Measurements from ENCODE around the gene SLC30A10. TPM values are rescaled to one million over a fixed set of nuclear protein-coding genes. Genes with fewer than 3 reads are reported as not detected.

Gene SLC30A10
- total and polyA plus RNA-seq, 4 donors, result not detected

DNA sequence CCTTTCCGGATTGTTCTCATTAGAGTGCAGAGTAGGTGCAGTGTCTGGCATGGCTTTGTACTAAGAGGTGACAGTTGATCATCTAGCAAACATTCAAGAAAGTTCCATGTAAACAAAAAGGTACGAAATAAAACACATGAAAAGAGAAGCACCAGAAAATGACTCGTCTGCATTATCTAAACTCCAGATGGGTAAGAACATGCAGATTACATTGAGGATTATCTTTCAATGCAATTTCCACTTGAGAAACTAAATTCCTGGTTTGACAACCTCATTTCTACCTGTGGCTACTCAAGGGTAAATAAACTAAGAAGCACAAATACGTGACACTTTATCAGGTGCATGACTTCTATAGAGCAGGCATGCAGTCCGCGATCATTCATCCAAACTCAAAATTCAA is 17.6 kb downstream of the SLC30A10 start:
- WGBS, 2 donors, result 73 to 79% methylated on average over 6 of the region's 6 CpGs
- no peak overlapping the region for H3K9ac ChIP-seq (ENCODE audit: insufficient read depth in 1 of 2, low read length in 2 of 2)
- no peaks in the 10 kb centered on the region for H3K9me3 ChIP-seq (ENCODE audit: control insufficient read depth in 4 of 4, insufficient read depth in 3 of 4, low read length in 3 of 4)

DNA sequence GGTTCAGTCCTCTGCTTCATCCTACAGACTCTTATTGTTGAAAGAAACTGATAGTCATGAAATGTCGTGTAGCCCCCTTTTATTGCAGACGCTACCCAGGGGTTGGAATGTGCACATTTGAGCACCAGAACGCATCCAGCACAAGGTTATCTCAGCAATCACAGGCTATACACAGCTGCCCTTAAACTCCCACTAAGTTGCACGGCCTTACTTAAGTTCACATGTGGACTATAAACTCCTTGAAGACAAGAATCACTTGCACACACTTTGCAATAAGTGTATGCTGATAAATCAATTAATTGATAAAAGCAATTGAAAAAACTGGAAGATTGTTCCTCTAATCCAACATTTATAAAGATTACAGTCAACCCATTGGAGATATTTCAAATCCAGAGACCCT is 18.9 kb downstream of the SLC30A10 start:
- Histone ChIP-seq H3K9me3 (ENCODE audit: control insufficient read depth in 4 of 4, insufficient read depth in 3 of 4, low read length in 3 of 4) (no peaks in the 10 kb centered on the region), H3K4me1 (ENCODE audit: control insufficient read depth in 5 of 5, insufficient read depth in 5 of 5, low read length in 5 of 5) (no peaks in the 10 kb centered on the region), H3K4me3 (no peak overlapping the region), H3K36me3 (ENCODE audit: control insufficient read depth in 4 of 4, insufficient read depth in 4 of 4, low read length in 4 of 4) (no peaks in the 10 kb centered on the region), H3K27me3 (ENCODE audit: control insufficient read depth in 3 of 3, insufficient read depth in 3 of 3, low read length in 2 of 3) (no peaks in the 10 kb centered on the region), H3K27ac (ENCODE audit: low read depth in 1 of 2, low read length in 1 of 2) (no peak overlapping the region), H3K9ac (ENCODE audit: insufficient read depth in 1 of 2, low read length in 2 of 2) (no peak overlapping the region)
- DNase-seq (no peak), ATAC-seq (ENCODE audit: insufficient read depth, low FRiP score) (no peak)
- WGBS, 2 donors, result 80 to 95% methylated on average over 4 of the region's 4 CpGs
- TF ChIP-seq, protein P1, sequence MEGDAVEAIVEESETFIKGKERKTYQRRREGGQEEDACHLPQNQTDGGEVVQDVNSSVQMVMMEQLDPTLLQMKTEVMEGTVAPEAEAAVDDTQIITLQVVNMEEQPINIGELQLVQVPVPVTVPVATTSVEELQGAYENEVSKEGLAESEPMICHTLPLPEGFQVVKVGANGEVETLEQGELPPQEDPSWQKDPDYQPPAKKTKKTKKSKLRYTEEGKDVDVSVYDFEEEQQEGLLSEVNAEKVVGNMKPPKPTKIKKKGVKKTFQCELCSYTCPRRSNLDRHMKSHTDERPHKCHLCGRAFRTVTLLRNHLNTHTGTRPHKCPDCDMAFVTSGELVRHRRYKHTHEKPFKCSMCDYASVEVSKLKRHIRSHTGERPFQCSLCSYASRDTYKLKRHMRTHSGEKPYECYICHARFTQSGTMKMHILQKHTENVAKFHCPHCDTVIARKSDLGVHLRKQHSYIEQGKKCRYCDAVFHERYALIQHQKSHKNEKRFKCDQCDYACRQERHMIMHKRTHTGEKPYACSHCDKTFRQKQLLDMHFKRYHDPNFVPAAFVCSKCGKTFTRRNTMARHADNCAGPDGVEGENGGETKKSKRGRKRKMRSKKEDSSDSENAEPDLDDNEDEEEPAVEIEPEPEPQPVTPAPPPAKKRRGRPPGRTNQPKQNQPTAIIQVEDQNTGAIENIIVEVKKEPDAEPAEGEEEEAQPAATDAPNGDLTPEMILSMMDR (IDR thresholded peaks at IDR 0.05; ENCODE audit: control extremely low read depth, extremely low read depth), result no peak

More for the DNA sequence above, 17.6 kb downstream of the SLC30A10 start:
- H3K27ac ChIP-seq (ENCODE audit: low read depth in 1 of 2, low read length in 1 of 2), result no peak overlapping the region
- ATAC-seq (ENCODE audit: insufficient read depth, low FRiP score) (no peak), DNase-seq (no peak)
- H3K4me1 ChIP-seq (ENCODE audit: control insufficient read depth in 5 of 5, insufficient read depth in 5 of 5, low read length in 5 of 5), result no peaks in the 10 kb centered on the region
- no peaks in the 10 kb centered on the region for H3K36me3 ChIP-seq (ENCODE audit: control insufficient read depth in 4 of 4, insufficient read depth in 4 of 4, low read length in 4 of 4)
- no peak overlapping the region for H3K4me3 ChIP-seq
- TF ChIP-seq, protein P1 (IDR thresholded peaks at IDR 0.05; ENCODE audit: control extremely low read depth, extremely low read depth), result no peak
- no peaks in the 10 kb centered on the region for H3K27me3 ChIP-seq (ENCODE audit: control insufficient read depth in 3 of 3, insufficient read depth in 3 of 3, low read length in 2 of 3)

DNA sequence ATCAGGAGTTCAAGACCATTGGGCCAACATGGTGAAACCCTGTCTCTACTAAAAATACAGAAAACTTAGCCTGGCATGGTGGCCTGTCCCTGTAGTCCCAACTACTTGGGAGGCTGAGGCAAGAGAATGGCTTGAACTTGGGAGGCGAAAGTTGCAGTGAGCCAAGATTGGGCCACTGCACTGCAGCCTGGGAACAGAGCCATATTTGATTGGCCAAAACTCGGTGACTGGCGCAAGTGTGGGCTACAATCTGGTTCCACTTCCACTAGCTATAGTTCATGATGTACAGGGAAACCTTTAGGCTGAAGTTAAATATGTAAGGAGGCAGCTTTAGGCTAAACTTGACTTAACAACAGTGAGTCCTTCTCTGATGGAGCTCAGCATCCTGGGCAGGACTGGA is 20.2 kb downstream of the SLC30A10 start:
- WGBS, 2 donors, result 86 to 90% methylated on average over 3 of the region's 3 CpGs
- TF ChIP-seq, protein P1 (IDR thresholded peaks at IDR 0.05; ENCODE audit: control extremely low read depth, extremely low read depth), result no peak
- no peaks in the 10 kb centered on the region for H3K9me3 ChIP-seq (ENCODE audit: control insufficient read depth in 4 of 4, insufficient read depth in 3 of 4, low read length in 3 of 4)
- H3K4me3 ChIP-seq, result no peak overlapping the region
- no peaks in the 10 kb centered on the region for H3K4me1 ChIP-seq (ENCODE audit: control insufficient read depth in 5 of 5, insufficient read depth in 5 of 5, low read length in 5 of 5)
- H3K9ac ChIP-seq (ENCODE audit: insufficient read depth in 1 of 2, low read length in 2 of 2), result no peak overlapping the region
- ATAC-seq (ENCODE audit: insufficient read depth, low FRiP score) (no peak), DNase-seq (no peak)
- no peaks in the 10 kb centered on the region for H3K36me3 ChIP-seq (ENCODE audit: control insufficient read depth in 4 of 4, insufficient read depth in 4 of 4, low read length in 4 of 4)
- H3K27me3 ChIP-seq (ENCODE audit: control insufficient read depth in 3 of 3, insufficient read depth in 3 of 3, low read length in 2 of 3), result no peaks in the 10 kb centered on the region
- H3K27ac ChIP-seq (ENCODE audit: low read depth in 1 of 2, low read length in 1 of 2), result no peak overlapping the region

DNA sequence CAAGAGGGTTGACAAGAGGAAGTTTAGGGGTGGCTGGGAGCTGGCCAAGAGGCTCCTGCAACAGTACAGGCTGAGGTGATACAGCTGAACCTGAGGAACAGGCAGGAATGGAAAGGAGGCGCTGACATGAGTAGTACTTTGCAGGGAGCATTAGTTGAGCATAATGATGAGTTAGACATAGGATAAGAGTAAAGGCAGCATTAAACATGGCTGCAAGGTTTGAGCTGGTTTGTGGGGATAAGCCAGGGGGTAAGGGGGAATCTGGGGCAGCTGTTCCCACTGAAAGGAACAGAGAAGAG is 20.6 kb downstream of the SLC30A10 start:
- DNase-seq (no peak), ATAC-seq (ENCODE audit: insufficient read depth, low FRiP score) (no peak)
- Histone ChIP-seq H3K4me1 (ENCODE audit: control insufficient read depth in 5 of 5, insufficient read depth in 5 of 5, low read length in 5 of 5) (no peaks in the 10 kb centered on the region), H3K27me3 (ENCODE audit: control insufficient read depth in 3 of 3, insufficient read depth in 3 of 3, low read length in 2 of 3) (no peaks in the 10 kb centered on the region), H3K9me3 (ENCODE audit: control insufficient read depth in 4 of 4, insufficient read depth in 3 of 4, low read length in 3 of 4) (no peaks in the 10 kb centered on the region), H3K4me3 (no peak overlapping the region), H3K9ac (ENCODE audit: insufficient read depth in 1 of 2, low read length in 2 of 2) (no peak overlapping the region), H3K27ac (ENCODE audit: low read depth in 1 of 2, low read length in 1 of 2) (no peak overlapping the region), H3K36me3 (ENCODE audit: control insufficient read depth in 4 of 4, insufficient read depth in 4 of 4, low read length in 4 of 4) (no peaks in the 10 kb centered on the region)
- 29 to 78% methylated on average over 1 of the region's 1 CpG for WGBS, 2 donors
- TF ChIP-seq, protein P1 (IDR thresholded peaks at IDR 0.05; ENCODE audit: control extremely low read depth, extremely low read depth), result no peak
